ENCODE measurements around the gene OR10A6.

- TF ChIP-seq CTCF (IDR thresholded peaks at IDR 0.05) (no peak), POLR2A (IDR thresholded peaks at IDR 0.05) (no peak)
These were observed 33.8 kb upstream of the OR10A6 start for GRCh38 chr11:7964873-7965272.

All from right lobe of liver (tissue), 4 donors.